ENCODE results near the gene NSMF.

Gene NSMF

DNA sequence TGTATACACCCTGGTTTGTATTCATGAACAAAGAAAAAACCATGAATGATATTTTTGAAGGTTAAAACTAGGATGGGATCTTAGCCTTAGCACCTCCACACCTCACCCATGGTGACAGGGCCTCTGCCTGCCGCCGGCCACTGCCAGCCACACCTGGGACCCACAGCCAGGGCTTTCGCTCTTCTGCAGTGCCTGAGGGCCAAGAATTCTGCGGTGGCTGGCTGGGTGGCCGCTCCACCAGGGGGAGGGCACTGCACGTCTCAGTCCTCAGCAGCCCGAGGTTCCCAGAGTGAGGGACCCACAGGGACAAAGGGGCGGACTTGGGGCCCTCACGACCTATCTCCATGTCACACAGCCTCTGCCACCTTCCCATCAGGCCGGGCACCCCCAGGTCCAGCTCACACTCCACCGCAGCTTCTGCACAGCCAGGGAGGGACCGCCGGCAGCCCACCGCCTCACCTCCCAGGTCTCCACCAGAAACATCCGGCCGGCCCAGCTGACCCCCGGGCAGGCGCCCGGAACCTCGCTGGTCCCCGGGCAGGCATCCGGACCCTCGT, 43.0 kb downstream of the NSMF start:
- Histone ChIP-seq H2AFZ (ENCODE audit: low read length) (no peak overlapping the region), H3K9me3 (ENCODE audit: insufficient read depth, low read depth, low read length) (no peaks in the 10 kb centered on the region), H4K20me1 (ENCODE audit: insufficient read depth, low read length, poor library complexity, severe bottlenecking) (no peaks in the 10 kb centered on the region), H3K4me2 (ENCODE audit: low read depth, low read length, poor library complexity, severe bottlenecking) (no peak overlapping the region), H3K27me3 (ENCODE audit: insufficient read depth, low read length, poor library complexity, severe bottlenecking) (no peaks in the 10 kb centered on the region), H3K4me3 (ENCODE audit: low read length, poor library complexity, severe bottlenecking) (no peak overlapping the region), H3K79me2 (ENCODE audit: insufficient read depth, low read length) (no peaks in the 10 kb centered on the region), H3K9me2 (replicated peaks; ENCODE audit: low read depth, low read length) (no peaks in the 10 kb centered on the region), H3K9ac (ENCODE audit: low read depth, low read length, poor library complexity, severe bottlenecking) (no peak overlapping the region), H3F3A (ENCODE audit: low read depth) (no peaks in the 10 kb centered on the region), H3K36me3 (ENCODE audit: insufficient read depth, low read length) (no peaks in the 10 kb centered on the region), H3K4me1 (ENCODE audit: insufficient read depth, low read length, poor library complexity, severe bottlenecking) (no peaks in the 10 kb centered on the region)
- no peak for TF ChIP-seq EZH2phosphoT487 (IDR thresholded peaks at IDR 0.05; ENCODE audit: borderline replicate concordance)
- TF ChIP-seq, protein P1, sequence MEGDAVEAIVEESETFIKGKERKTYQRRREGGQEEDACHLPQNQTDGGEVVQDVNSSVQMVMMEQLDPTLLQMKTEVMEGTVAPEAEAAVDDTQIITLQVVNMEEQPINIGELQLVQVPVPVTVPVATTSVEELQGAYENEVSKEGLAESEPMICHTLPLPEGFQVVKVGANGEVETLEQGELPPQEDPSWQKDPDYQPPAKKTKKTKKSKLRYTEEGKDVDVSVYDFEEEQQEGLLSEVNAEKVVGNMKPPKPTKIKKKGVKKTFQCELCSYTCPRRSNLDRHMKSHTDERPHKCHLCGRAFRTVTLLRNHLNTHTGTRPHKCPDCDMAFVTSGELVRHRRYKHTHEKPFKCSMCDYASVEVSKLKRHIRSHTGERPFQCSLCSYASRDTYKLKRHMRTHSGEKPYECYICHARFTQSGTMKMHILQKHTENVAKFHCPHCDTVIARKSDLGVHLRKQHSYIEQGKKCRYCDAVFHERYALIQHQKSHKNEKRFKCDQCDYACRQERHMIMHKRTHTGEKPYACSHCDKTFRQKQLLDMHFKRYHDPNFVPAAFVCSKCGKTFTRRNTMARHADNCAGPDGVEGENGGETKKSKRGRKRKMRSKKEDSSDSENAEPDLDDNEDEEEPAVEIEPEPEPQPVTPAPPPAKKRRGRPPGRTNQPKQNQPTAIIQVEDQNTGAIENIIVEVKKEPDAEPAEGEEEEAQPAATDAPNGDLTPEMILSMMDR (conservative IDR thresholded peaks at IDR 0.05; ENCODE audit: low read length), result no peak

DNA sequence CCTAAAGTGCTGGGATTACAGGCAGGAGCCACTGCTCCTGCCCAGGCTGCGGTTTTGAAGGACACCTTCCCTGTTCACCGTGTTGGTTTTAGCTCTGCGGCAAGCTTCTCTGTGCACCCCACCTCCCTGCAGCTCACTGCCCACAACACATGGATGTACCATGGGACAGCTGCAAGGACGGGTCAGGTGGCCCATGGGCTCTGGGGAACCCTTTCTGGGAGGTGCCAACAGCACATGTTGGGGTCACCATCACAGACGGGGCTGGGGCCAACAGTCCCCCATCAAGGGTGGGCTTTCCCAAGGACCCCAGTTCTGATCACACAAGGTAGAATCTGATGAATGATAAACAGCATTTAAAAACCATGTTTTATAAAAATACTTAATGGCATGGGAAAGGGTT, 43.7 kb downstream of the NSMF start:
- Histone ChIP-seq H3K79me2 (ENCODE audit: insufficient read depth, low read length) (no peaks in the 10 kb centered on the region), H3K4me2 (ENCODE audit: low read depth, low read length, poor library complexity, severe bottlenecking) (no peak overlapping the region), H3K4me1 (ENCODE audit: insufficient read depth, low read length, poor library complexity, severe bottlenecking) (no peaks in the 10 kb centered on the region), H3K9me3 (ENCODE audit: insufficient read depth, low read depth, low read length) (no peaks in the 10 kb centered on the region), H3K9ac (ENCODE audit: low read depth, low read length, poor library complexity, severe bottlenecking) (no peak overlapping the region), H3K27me3 (ENCODE audit: insufficient read depth, low read length, poor library complexity, severe bottlenecking) (no peaks in the 10 kb centered on the region), H3K36me3 (ENCODE audit: insufficient read depth, low read length) (no peaks in the 10 kb centered on the region), H3F3A (ENCODE audit: low read depth) (no peaks in the 10 kb centered on the region), H2AFZ (ENCODE audit: low read length) (no peak overlapping the region), H3K9me2 (replicated peaks; ENCODE audit: low read depth, low read length) (no peaks in the 10 kb centered on the region), H3K4me3 (ENCODE audit: low read length, poor library complexity, severe bottlenecking) (no peak overlapping the region), H4K20me1 (ENCODE audit: insufficient read depth, low read length, poor library complexity, severe bottlenecking) (no peaks in the 10 kb centered on the region)
- TF ChIP-seq EZH2phosphoT487 (IDR thresholded peaks at IDR 0.05; ENCODE audit: borderline replicate concordance), result no peak
- TF ChIP-seq, protein P1 (conservative IDR thresholded peaks at IDR 0.05; ENCODE audit: low read length), result no peak

DNA sequence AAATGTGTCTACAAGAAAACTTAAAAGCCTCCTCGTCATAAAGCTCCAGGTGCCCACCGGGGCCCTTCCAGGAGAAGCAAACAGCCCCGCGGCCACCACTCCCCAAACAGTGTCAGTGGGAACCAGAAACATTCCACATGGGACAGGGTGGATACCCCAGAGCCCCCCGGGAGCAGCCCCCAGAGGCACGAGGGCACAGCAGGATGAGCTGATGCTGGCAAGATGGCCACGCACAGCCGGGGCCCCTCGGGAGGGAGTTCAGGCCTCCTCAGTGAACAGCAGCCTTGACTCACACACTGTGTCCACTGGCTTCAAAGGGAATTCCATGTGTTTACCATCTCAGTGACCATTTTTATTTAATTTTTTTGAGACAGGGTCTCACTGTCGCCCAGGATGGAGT, 46.7 kb downstream of the NSMF start:
- Histone ChIP-seq H3K4me2 (ENCODE audit: low read depth, low read length, poor library complexity, severe bottlenecking) (no peak overlapping the region), H2AFZ (ENCODE audit: low read length) (no peak overlapping the region), H3K4me3 (ENCODE audit: low read length, poor library complexity, severe bottlenecking) (no peak overlapping the region), H3K79me2 (ENCODE audit: insufficient read depth, low read length) (no peaks in the 10 kb centered on the region), H3K9me2 (replicated peaks; ENCODE audit: low read depth, low read length) (no peaks in the 10 kb centered on the region), H3K9me3 (ENCODE audit: insufficient read depth, low read depth, low read length) (no peaks in the 10 kb centered on the region), H3F3A (ENCODE audit: low read depth) (no peaks in the 10 kb centered on the region), H3K4me1 (ENCODE audit: insufficient read depth, low read length, poor library complexity, severe bottlenecking) (no peaks in the 10 kb centered on the region), H4K20me1 (ENCODE audit: insufficient read depth, low read length, poor library complexity, severe bottlenecking) (no peaks in the 10 kb centered on the region), H3K27me3 (ENCODE audit: insufficient read depth, low read length, poor library complexity, severe bottlenecking) (no peaks in the 10 kb centered on the region), H3K9ac (ENCODE audit: low read depth, low read length, poor library complexity, severe bottlenecking) (no peak overlapping the region), H3K36me3 (ENCODE audit: insufficient read depth, low read length) (no peaks in the 10 kb centered on the region)
- no peak for TF ChIP-seq EZH2phosphoT487 (IDR thresholded peaks at IDR 0.05; ENCODE audit: borderline replicate concordance)
- TF ChIP-seq, protein P1 (conservative IDR thresholded peaks at IDR 0.05; ENCODE audit: low read length), result no peak
